Measurements from ENCODE around the gene HCRTR1. TPM values are rescaled to one million over a fixed set of nuclear protein-coding genes. Genes with fewer than 3 reads are reported as not detected.

The HCRTR1 gene
- total and polyA plus RNA-seq, 2 donors (not counting 1 experiment from before 2014, with no cell fraction given): 0.22 TPM; not detected in 1

DNA sequence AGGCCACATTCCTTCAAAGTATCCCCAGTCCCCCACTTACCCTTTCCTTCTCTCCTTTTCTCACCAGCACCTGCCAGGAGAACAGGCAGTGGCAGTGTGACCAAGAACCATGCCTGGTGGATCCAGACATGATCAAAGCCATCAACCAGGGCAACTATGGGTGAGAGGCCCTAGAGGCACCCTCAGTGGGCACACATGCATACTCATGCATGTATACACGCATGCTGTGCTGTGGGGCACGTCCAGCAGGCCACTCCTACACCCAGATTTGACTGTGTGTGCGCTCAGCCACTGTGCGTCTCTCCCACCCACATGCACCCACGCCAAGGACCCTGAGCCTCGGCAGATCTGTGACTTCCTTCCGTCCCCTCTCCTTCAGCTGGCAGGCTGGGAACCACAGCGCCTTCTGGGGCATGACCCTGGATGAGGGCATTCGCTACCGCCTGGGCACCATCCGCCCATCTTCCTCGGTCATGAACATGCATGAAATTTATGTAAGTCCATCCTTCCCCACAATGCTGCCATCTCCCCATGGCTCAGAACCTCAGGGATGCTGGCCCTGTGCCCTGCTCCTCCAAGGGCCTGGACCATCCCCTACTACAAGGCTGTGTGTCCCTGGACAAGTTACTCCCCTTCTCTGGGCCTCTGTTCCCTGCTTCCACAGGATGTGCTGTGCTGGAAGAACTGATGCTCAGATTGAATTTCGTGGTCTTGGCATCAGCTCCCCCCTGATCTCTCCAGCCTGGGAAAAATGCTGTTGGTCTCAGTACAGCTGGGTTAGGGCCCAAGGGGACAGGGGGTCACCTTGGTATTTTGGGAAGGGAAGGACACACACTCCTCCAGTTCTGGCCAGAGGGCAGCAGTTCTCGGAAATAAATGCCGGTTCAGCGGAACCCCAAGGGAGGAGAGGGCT, 34.2 kb upstream of the HCRTR1 start:
- no peak overlapping the region for H3K4me3 ChIP-seq (ENCODE audit: control extremely low read depth in 1 of 5, extremely low read depth in 1 of 5, insufficient read depth in 1 of 5, low read depth in 2 of 5, low read length in 4 of 5)
- no peak overlapping the region for H3K27ac Mint-ChIP-seq
- H3K4me2 ChIP-seq (replicated peaks; ENCODE audit: low read depth, low read length, poor library complexity, severe bottlenecking): no peak overlapping the region
- H3K4me1 ChIP-seq (ENCODE audit: control insufficient read depth in 2 of 2, insufficient read depth in 2 of 2, low read length in 2 of 2): no peaks in the 10 kb centered on the region
- peaks cover 0 to 12% (median 1%) of the 10 kb centered on the region in 4 experiments for H3K27me3 ChIP-seq (replicated peaks in 1 of 4; ENCODE audit: control extremely low read depth in 1 of 4, control insufficient read depth in 3 of 4, insufficient read depth in 4 of 4, low read length in 3 of 4)
- H3K27ac ChIP-seq (ENCODE audit: low read length in 2 of 2): no peak overlapping the region
- H3K9me3 Mint-ChIP-seq (ENCODE audit: insufficient read depth): no peaks in the 10 kb centered on the region
- no peaks in the 10 kb centered on the region for H3K36me3 ChIP-seq (replicated peaks in 1 of 2; ENCODE audit: control extremely low read depth in 1 of 2, control insufficient read depth in 1 of 2, extremely low read depth in 1 of 2, insufficient read depth in 2 of 2, low read length in 1 of 2)
- no peak overlapping the region for H2AFZ ChIP-seq (ENCODE audit: insufficient read depth, low read depth, low read length, poor library complexity, severe bottlenecking)
- no peak overlapping the region for H3K9ac ChIP-seq (ENCODE audit: low read length)
- H3K4me1 Mint-ChIP-seq: peaks cover 7% of the 10 kb centered on the region
- intact Hi-C loops (cut with micrococcal nuclease): no loop called here
- no peaks in the 10 kb centered on the region for H4K20me1 ChIP-seq (ENCODE audit: control insufficient read depth, insufficient read depth, low read length, poor library complexity, severe bottlenecking)
- H3K4me3 Mint-ChIP-seq: no peak overlapping the region
- ChIA-PET POLR2A (no interaction called here), CTCF (interaction anchor here (0.6 kb wide), 1 partner anchor 381 kb away, joined by 3 read pairs; no protein-coding TSS in a partner anchor)
- 84% methylated on average over 15 of the region's 16 CpGs for WGBS (ENCODE audit: insufficient coverage)
- H3K9me3 ChIP-seq (ENCODE audit: control extremely low read depth in 1 of 3, control insufficient read depth in 2 of 3, insufficient read depth in 1 of 3, low read length in 2 of 3): no peaks in the 10 kb centered on the region
- H3K79me2 ChIP-seq (ENCODE audit: control insufficient read depth, insufficient read depth, low read length): no peaks in the 10 kb centered on the region
- H3K27me3 Mint-ChIP-seq: peaks cover 11% of the 10 kb centered on the region
- ATAC-seq (ENCODE audit: low read depth) (no peak), DNase-seq (no peak)
- TF ChIP-seq, protein P1, sequence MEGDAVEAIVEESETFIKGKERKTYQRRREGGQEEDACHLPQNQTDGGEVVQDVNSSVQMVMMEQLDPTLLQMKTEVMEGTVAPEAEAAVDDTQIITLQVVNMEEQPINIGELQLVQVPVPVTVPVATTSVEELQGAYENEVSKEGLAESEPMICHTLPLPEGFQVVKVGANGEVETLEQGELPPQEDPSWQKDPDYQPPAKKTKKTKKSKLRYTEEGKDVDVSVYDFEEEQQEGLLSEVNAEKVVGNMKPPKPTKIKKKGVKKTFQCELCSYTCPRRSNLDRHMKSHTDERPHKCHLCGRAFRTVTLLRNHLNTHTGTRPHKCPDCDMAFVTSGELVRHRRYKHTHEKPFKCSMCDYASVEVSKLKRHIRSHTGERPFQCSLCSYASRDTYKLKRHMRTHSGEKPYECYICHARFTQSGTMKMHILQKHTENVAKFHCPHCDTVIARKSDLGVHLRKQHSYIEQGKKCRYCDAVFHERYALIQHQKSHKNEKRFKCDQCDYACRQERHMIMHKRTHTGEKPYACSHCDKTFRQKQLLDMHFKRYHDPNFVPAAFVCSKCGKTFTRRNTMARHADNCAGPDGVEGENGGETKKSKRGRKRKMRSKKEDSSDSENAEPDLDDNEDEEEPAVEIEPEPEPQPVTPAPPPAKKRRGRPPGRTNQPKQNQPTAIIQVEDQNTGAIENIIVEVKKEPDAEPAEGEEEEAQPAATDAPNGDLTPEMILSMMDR (IDR thresholded peaks at IDR 0.05): no peak
- TF ChIP-seq EZH2 (IDR thresholded peaks at IDR 0.05; ENCODE audit: borderline replicate concordance, insufficient read depth, low read depth, low read length, poor library complexity, severe bottlenecking): no peak

Measured in B cell (primary cell).